Activated T-helper 1 cell treated with Interleukin-2 at 50 U/mL for 16 hours (primary cell): ENCODE measurements around the gene RGL1.

Experiments
- DNase-seq: peaks from one replicate; pipeline ENCODE4 v3.0.0-alpha.2; 2020; ENCODE audit warnings: low read depth

The RGL1 gene

GRCh38 chr1:183958958-183959357, 154.0 kb downstream of the RGL1 start:
- DNase-seq: no peak

GRCh38 chr1:183961132-183961531, 156.2 kb downstream of the RGL1 start:
- no peak for DNase-seq

- DNase-seq: no peak
Measured at GRCh38 chr1:183962903-183963302, 158.0 kb downstream of the RGL1 start.

- DNase-seq: no peak
Measured at GRCh38 chr1:183965726-183966125, 160.8 kb downstream of the RGL1 start.

- no peak for DNase-seq
Measured at GRCh38 chr1:183966487-183966886, 161.6 kb downstream of the RGL1 start.

- DNase-seq: no peak
Measured at GRCh38 chr1:183967914-183968313, 163.0 kb downstream of the RGL1 start.

GRCh38 chr1:183968386-183968785, 163.5 kb downstream of the RGL1 start:
- no peak for DNase-seq

- no peak for DNase-seq
Measured at GRCh38 chr1:183970516-183971300, 165.8 kb downstream of the RGL1 start.

GRCh38 chr1:183975651-183976050, 170.7 kb downstream of the RGL1 start:
- no peak for DNase-seq

- no peak for DNase-seq
Measured at GRCh38 chr1:183977717-183978116, 172.8 kb downstream of the RGL1 start.
